ENCODE results near the gene MAGI2.
"Not testable (repeated sequence)": the region's sequence is repeated elsewhere in the genome, so short reads cannot be mapped to it uniquely, and the experiment has no call there.

The MAGI2 gene

GRCh38 chr7:79035858-79036257, 417.6 kb downstream of the MAGI2 start:
- no peak for DNase-seq

- DNase-seq = no peak
Observed at GRCh38 chr7:79034730-79035129, 418.7 kb downstream of the MAGI2 start.

DNA sequence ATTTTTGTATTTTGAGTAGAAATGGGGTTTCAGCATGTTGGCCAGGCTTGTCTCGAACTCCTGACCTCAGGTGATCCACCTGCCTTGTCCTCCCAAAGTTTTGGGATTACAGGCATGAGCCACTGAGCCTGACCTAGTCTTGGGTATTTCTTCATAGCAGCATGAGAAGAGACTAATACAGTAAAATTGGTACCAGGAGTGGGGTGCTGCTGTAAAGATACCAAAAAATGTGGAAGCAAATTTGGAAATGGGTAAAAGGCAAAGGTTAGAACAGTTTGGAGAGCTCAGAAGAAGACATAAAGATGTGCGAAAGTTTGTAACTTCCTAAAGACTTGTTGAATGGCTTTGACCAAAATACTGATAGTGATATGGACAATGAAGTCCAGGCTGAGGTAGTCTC, 433.8 kb downstream of the MAGI2 start:
- not testable (repeated sequence) for DNase-seq

- DNase-seq = no peak
Observed at GRCh38 chr7:79011921-79012320, 441.5 kb downstream of the MAGI2 start.

DNA sequence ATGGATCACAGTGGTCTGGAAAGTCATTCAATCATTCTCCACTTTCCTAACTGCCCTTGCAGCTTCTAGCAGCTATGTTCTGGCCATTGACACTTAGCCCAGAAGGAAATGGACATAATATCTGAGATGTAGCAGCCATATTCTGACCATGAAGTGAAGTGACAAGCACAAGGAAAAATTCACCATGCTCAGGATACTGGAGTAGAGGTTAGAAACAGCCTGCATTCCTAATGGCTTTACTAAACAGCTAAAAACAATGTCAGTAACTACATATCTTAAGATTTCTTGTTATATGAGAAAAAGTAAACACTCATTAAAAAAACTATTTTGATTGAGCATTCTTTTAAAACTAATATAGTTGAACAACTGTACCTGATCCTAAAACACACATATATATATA, 443.8 kb downstream of the MAGI2 start:
- DNase-seq = no peak

DNA sequence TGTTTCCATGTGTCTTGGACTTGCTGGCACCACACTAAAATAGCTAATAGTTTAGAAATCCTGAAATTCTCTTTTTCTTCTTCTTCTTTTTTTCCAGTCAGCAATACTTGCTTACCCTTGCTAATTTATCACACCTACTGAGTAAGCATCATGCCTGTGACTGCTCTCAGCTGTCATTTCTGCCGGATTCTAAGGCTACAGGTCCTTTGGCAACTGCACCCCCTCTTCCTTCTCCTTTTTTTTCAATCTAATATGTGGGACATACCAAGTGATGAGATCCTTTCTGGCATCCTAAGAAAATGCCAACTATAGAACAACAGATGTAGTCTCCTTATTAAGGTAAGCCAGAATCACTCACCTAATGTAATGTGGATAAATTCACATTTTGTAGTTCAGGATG, 444.7 kb downstream of the MAGI2 start:
- no peak for DNase-seq

DNA sequence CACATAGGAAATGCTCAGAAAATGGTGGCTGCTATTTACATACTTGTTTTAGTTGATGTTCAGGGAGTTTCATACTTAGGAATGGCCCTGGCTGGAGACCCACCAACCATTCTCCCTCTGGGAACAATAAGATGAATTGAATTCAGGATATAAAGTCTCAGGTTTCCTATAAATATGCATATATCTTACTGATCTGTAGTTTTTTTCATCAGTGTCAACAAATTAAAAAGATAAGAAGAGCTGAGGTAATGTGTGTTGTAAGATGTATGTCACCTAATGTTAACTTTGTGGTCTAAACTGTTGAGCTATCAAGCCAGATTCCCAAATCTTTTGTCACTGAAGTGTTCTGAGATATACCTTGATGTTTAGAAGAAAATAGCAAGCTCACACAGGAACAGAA, 457.5 kb downstream of the MAGI2 start:
- DNase-seq = no peak

DNA sequence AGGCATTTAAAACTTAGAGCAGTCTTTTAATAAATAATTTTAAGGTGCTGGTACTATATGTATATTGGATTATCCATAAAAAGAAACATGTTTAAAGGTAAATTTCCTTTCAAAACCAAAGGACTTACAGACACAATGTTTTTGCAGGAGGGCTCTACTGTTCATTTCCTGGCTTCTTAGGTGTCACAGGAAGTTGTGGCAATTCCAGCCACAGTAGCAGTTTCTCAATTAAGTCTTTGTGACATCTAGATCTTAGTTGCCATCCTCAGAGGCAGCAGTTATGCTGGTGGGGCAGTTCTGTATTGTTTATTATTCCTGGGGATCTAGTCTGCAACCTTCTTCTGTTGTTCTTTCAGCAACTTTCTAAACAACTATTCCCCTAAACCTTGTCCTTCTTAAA, 460.1 kb downstream of the MAGI2 start:
- no peak for DNase-seq

GRCh38 chr7:78985509-78985908, 468.0 kb downstream of the MAGI2 start:
- DNase-seq = no peak

DNA sequence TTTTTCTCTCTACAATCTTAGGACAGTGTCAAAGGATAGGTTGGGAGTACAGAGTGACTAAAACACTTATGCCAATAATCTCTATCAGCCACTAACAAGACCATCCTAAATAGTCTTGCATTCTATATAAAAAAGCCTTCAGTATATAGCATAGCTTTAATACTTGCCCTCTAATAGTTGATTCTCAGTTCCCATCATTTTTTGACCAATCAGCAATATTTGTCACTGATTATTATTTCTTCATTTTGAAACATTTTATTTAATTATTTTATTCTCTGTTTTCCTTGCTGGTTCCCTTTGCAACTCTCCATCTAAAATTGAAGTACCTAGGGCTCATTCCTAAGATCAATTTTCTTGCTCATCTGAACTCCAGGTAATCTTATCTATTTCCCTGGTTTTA, 470.0 kb downstream of the MAGI2 start:
- DNase-seq = no peak

- DNase-seq = no peak
Observed at GRCh38 chr7:78970440-78970916, 483.0 kb downstream of the MAGI2 start.

DNA sequence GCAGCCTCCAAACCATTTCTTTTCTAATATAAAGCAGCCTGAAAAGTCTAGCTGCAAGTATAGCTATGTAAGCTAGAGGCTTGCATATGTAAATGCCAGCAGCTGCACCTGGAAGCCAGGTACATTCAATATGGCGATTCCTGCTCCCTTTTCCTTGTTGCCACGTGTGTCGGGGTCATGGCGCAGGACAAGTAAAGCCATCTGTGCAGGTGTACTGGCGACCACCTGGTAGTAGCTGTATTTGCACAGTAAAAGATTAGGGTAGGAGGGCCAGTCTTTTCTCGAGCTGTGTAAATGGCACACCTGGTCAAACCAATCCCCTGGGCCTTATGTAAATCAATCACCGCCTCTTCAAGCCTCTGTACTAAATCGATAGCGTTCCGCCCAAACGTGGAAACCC, 484.5 kb downstream of the MAGI2 start:
- DNase-seq = no peak

- not testable (repeated sequence) for DNase-seq
Observed at GRCh38 chr7:78967561-78967960, 485.9 kb downstream of the MAGI2 start.

- no peak for DNase-seq
Observed at GRCh38 chr7:78967046-78967445, 486.4 kb downstream of the MAGI2 start.

DNA sequence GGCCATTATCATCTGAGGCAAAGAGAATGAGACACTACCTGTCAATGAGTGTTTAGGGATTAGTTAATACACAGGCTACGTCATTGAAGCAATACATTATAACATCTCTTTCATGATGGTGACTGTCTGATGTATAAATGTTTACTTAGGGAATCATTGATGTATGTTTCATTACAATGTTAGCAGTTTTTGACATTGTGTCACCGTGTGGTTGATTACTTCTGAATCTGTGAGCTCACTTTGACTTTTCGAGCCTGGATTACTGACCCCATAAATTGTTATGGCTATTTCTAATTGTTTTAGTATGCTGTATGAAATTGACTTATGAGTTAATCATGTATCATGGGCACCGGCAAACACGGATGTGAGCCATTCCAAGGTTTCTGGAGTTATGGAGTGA, 494.0 kb downstream of the MAGI2 start:
- no peak for DNase-seq

DNA sequence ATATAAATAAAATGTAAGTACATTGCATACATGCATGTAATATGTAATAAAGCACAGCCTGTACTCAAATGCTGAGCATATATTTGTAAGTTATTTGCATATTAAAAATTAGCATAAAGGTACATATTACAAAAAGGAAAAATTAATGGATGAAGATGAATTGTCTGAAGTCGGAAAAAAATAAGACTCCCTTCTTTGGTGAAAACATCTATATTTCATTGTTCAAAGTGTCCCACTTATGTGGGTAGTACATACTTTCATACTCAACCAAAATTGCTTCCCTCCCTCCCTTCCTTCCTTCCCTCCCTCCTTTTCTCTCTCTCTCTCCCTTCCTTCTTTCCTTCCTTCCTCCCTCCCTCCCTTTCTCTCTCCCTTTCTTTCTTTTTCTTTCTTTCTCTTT, 498.1 kb downstream of the MAGI2 start:
- DNase-seq = no peak

GRCh38 chr7:78953726-78954363, 499.6 kb downstream of the MAGI2 start:
- DNase-seq = no peak

GRCh38 chr7:78953090-78953489, 500.4 kb downstream of the MAGI2 start:
- DNase-seq = no peak

DNA sequence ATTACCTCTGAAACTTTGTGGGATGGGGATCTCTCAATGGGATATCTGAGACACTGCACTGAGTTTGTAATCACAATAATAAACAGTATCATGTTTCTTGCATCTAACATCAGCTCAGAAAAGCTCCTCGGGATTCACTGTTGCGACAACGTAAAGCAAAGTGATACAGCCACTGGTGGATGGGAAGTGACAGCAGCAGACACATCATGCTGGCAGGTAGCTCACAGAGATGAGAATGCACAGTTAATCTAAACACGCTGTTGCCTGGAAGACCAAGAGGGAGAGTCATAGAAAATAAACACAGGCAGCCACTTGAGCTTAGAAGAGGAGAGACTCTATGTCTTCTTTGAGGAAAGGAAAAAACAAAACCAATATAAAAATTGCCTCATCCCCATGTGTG, 513.8 kb downstream of the MAGI2 start:
- DNase-seq = no peak

GRCh38 chr7:78924581-78924980, 528.9 kb downstream of the MAGI2 start:
- DNase-seq = no peak

- DNase-seq = no peak
Observed at GRCh38 chr7:78912781-78913180, 540.7 kb downstream of the MAGI2 start.

- no peak for DNase-seq
Observed at GRCh38 chr7:78906735-78907134, 546.7 kb downstream of the MAGI2 start.

GRCh38 chr7:78905436-78905835, 548.0 kb downstream of the MAGI2 start:
- DNase-seq = no peak

- DNase-seq = no peak
Observed at GRCh38 chr7:78904983-78905382, 548.5 kb downstream of the MAGI2 start.

- DNase-seq = no peak
Observed at GRCh38 chr7:78901566-78901965, 551.9 kb downstream of the MAGI2 start.

DNA sequence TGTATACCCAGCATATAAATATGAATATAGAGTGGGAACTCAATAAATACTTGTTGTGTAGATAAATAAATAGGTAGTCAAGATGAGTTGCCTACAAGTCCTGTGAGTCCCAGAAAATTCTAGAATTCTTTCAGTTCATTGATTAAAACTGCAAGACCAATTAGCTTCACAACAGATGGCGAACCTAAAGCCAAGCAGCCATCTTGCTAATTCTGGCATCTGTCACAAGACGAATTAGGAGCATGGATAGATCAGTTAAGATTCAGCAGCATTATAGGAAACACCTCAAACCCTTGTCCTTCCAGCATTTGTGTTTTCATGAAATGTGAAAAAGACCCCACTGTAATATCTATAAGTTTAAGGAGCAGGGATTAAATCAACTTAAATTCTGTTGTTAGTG, 552.7 kb downstream of the MAGI2 start:
- no peak for DNase-seq

All from stimulated activated CD4-positive, alpha-beta T cell treated with anti-CD3 and anti-CD28 coated beads, Interleukin-4, amount 100 ng/mL, for 1 hour (primary cell).